ENCODE measurements around the gene KCTD15.

The KCTD15 gene

GRCh38 chr19:33859016-33859415 is 62.3 kb downstream of the KCTD15 start:
- DNase-seq (ENCODE audit: low spot score): no peak

GRCh38 chr19:33860312-33861090 is 63.8 kb downstream of the KCTD15 start:
- DNase-seq (ENCODE audit: low spot score): no peak

GRCh38 chr19:33861950-33862349 is 65.3 kb downstream of the KCTD15 start:
- no peak for DNase-seq (ENCODE audit: low spot score)

- no peak for DNase-seq (ENCODE audit: low spot score)
Measured at GRCh38 chr19:33862981-33863380, 66.3 kb downstream of the KCTD15 start.

- no peak for DNase-seq (ENCODE audit: low spot score)
Measured at GRCh38 chr19:33863436-33863835, 66.8 kb downstream of the KCTD15 start.

- no peak for DNase-seq (ENCODE audit: low spot score)
Measured at GRCh38 chr19:33864311-33864850, 67.7 kb downstream of the KCTD15 start.

- no peak for DNase-seq (ENCODE audit: low spot score)
Measured at GRCh38 chr19:33865306-33865705, 68.6 kb downstream of the KCTD15 start.

All from NAMALWA (cell line).